MM.1S (cell line): ENCODE results near the gene CREB3L4.

ENCODE experiments used
- CTCF ChIP-seq: fragments of 300-600 bp; sonication (generic); IDR thresholded peaks from 2 replicates; pipeline ENCODE4 v1.5.1; 2016; ENCODE audit warnings: antibody characterized with exemption, low read length, mixed read lengths
- EZH2 ChIP-seq: fragments of 300-600 bp; sonication (generic); optimal IDR thresholded peaks from 2 replicates; pipeline ENCODE3; 2017; ENCODE audit warnings: low read depth, mild to moderate bottlenecking, antibody characterized with exemption, low read length, mixed read lengths

- TF ChIP-seq EZH2 (no peak), CTCF (no peak)
Measured at GRCh38 chr1:153945131-153945794, 22.4 kb upstream of the CREB3L4 start.
